Measurements from ENCODE around the gene TAC4.
A peak's percentile ranks its signal among the peaks of the same experiment; 100 is the strongest.
"Not testable (repeated sequence)": the region's sequence is repeated elsewhere in the genome, so short reads cannot be mapped to it uniquely, and the experiment has no call there.

Gene TAC4

GRCh38 chr17:49842371-49842770 is 5.5 kb downstream of the TAC4 start:
- no peak for DNase-seq

GRCh38 chr17:49841548-49841947 is 6.3 kb downstream of the TAC4 start:
- no peak for DNase-seq

DNA sequence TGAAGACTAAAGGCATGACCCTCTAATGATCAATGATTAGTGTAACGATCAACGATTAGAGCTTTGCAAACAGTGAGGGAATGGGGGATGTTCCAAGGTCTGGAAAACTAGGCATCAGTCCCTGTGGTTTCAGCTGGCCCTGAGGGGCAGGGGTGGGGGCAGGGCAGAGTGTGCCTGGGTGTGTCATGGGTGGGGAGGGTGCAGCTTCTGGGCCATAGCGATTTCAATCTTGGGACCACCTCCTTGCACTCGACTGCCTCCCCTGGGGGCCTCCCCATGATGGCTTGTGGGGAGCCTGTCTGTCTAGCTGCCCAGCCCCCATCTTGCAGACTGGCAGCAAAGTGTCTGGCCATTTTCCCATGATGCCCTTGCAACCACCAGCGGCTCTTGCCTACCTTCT is 8.4 kb downstream of the TAC4 start:
- DNase-seq: no peak

- no peak for DNase-seq
Measured at GRCh38 chr17:49836111-49837030, 11.5 kb downstream of the TAC4 start.

DNA sequence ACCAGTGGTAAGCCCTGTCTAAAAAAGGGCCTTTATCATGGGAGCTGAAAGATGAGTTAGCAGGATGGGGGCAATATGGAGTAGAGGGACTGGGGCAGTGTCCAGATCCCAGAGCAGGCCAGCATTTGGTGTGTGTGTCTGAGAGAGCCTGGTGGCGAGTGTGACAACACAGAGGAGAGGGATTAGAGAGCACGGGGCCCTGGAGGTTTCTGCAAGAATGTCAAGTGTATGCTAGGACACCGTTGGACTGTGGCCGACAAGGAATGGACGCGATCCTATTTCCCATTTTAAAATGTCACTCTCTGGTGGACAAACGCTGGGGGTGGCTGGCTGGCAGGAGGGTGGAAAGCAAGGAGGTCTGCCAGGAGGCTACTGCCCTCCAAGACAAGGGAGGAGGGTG is 12.4 kb downstream of the TAC4 start:
- DNase-seq: no peak

DNA sequence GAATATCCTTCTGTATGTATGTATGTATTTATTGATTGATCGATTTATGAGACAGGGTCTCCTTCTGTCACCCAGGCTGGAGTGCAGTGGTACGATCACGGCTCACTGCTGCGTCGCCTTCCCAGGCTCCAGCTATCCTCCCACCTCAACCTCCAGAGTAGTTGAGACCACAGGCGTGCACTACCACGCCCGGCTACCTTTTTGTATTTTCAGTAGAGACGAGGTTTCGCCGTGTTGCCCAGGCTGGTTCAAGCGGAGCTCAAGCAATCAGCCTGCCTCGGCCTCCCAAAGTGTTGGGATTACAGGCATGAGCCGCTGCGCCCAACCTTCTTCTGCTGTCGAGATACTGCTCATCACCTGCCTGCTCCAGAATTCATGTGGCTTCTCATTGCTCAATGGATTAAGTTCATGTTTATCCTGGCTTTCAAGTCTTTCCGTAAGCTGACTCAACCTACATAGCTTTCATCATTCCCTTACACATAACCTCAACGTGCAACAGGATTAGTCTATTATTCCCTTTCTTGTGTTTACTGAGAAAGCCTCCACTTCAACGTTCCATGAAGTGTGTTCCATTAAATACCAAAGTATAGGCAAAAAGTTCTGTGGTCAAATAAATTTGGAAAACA is 13.6 kb downstream of the TAC4 start:
- DNase-seq: no peak

DNA sequence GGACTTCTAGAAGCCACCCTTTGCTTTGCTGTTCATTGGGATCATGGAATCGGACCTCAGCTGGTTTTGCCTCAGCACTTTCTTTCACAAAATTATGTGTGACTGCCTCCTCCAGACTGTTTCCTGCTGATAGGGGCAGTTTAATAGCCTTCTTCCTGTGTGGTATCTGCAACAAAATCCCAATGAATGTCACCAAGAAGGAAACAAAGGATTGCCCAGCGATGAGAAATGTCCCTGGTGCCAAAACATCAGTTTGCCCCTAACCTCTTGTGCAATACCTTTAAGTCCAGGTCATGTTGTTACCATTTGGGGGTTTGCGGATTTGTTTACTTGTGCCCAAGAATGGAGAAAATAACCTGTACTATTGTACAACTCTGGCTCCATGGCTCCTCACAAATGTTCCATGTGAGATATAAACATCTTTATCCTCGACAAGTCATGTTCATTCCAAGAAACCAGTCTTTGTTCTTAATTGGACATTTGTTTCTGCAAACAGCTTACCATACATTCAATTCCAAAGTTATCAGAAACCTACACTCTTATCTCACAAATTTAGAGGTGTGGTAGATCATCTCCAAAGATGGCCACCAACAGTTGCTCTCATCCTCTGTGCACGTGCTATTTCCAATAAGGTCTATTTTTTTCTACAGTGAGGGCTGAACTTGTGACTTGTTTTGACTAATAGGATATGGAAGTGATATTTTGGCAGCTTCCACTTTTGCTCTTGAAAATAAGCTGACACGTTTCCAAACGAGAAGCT is 14.8 kb downstream of the TAC4 start:
- no peak for DNase-seq

GRCh38 chr17:49830605-49831004 is 17.3 kb downstream of the TAC4 start:
- no peak for DNase-seq

DNA sequence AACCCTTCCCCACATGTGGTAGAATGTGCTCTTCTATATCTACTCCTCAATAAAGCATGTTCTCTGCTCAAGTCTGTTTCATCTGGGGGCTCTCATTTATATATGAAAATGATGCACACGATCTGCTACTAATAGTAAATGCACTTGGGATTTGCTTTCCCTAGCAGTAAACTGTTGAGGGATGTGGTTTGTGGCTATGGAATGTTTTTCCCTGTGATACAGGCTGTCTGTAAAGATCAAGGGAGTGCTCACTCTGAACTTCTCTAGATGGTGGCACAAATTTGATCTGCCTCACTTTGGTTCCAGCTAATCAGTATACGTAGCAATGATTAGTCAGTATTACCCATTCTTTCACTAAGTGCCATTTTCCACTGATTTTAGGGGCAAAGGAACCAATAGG is 18.8 kb downstream of the TAC4 start:
- no peak for DNase-seq

GRCh38 chr17:49828325-49828724 is 19.5 kb downstream of the TAC4 start:
- not testable (repeated sequence) for DNase-seq

- DNase-seq: no peak
Measured at GRCh38 chr17:49825645-49826044, 22.2 kb downstream of the TAC4 start.

GRCh38 chr17:49823614-49824013 is 24.3 kb downstream of the TAC4 start:
- no peak for DNase-seq

DNA sequence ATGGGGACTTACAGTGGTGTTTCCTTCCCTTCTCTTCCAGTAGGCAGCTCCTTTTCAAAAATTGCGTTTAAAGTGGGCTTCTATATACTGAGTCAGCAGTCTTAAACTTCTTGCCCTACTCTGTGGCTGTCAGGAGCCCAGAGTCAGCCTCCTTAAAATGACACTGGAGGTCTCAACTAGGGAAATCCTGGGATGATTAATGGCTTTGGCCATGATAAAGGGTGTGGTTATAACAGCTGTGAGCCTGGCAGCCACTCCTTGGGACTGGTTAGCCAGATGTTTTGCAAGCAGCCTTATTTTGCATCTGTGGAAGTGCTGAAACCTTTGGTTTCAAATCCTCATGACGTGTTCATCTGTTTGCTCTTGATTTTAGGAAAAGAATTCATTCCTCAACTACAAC is 25.0 kb downstream of the TAC4 start:
- DNase-seq: no peak

- no peak for DNase-seq
Measured at GRCh38 chr17:49821916-49822315, 26.0 kb downstream of the TAC4 start.

DNA sequence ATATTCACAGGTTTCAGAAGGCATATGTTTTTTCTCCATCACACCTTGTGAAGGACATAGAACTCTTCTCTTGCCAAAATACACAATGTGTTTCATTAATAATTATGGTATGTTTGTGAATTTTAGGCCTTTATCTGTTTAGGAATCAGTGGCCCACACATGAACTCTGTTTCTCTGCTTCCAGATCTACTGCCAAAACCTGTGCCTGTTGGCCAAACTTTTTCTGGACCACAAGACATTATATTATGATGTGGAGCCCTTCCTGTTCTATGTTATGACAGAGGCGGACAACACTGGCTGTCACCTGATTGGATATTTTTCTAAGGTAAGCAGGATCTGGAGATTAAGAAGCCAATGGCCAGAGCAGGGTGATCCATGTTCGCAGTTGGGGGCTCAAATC is 26.4 kb downstream of the TAC4 start:
- no peak for DNase-seq

DNA sequence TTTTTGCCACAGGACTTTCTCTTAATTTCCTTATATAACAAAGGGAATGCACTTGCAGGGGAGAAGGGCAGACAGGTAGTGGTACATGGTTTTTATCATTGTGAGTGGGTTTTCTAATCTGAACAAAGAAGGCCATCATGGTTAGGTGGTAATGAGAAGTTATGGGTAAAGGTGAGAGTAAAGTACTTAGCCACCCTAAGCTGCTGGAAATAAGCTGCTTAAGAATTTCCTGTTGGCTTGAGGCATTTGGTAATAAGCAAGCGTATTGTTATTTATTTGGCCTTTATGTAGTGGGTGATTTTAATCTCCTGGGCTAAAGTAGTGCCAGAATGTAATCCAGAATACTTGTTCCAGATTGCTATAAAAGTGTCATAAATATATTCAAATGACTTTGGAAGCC is 27.1 kb downstream of the TAC4 start:
- no peak for DNase-seq

- DNase-seq: no peak
Measured at GRCh38 chr17:49819651-49820050, 28.2 kb downstream of the TAC4 start.

GRCh38 chr17:49819138-49819537 is 28.7 kb downstream of the TAC4 start:
- DNase-seq: no peak

DNA sequence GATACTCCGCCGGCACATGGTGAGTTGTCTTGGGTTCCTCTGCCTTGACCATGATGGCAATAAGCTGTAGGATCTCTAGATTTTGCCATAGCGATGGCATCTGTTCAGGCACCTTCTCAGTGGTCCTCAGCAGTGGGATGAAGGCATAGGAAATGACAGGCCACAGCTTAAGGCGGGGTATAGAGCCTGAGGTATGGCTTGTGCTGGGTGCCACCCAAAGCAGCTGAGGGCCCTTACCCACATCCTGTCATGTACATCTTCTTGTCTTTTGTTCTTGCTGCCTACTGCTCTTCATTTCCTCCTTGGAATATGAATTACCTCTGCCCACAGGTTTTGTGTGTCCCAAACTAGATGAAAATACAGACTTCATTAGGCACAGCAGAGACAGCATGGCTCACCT is 29.9 kb downstream of the TAC4 start:
- DNase-seq: peak; percentile 51

DNA sequence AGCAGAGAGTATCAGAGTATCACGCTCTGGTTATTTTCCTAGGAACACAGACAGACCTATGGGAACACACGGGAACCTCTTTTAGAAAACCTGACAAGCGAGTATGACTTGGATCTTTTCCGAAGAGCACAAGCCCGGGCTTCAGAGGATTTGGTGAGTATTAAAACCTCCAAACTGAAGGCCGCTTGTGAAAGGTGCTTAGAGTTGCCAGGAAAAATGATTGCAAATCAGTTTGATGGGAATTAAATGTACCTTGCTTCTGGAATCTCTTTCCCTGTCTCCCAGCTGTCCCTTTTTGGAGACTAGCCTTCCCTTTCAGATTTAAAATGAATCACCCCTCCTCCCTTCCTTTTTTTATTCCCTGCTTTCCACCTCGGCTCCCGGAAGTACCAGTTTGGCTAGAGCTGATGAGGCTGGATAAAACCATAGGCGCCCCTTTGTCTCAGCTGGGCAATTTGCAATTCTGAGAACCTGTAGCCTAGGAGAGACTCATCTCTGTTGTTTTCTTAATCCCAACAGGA is 32.0 kb downstream of the TAC4 start:
- no peak for DNase-seq

DNA sequence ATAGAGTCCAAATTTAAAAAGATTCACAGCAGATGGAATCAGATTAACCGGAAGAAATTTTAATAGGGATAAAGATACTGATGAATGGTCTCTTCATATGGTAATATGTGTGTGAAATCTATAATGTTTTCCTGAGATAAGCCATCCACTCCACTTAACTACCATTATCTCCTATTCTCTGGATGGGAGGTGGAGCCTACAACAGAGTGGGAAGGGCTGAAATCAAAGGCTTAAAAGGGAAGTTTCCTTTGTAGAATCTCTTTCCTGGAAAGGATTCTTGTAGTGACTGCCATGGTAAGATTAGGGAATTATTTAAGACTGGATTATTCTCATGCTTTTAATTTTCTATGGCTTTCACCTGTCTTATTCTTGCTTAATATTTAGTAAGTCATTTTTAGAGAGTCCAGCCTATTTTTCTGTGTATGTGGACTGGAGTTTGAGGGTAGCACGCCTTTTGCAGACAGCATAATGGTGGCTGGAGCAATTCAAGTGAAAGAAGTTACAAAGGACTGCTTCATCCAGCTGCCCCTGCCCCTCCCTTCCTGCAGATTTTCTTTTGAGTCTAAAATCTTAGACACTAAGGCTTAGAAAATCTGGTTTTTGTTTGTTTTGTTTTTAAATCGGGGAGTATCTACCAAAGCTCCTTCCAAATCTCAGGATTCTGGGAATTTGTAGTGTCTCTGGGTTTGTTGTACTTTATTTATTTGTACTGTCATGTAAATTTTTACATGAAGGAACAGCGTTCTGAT is 32.9 kb downstream of the TAC4 start:
- DNase-seq: no peak

GRCh38 chr17:49809056-49809455 is 38.8 kb downstream of the TAC4 start:
- no peak for DNase-seq

DNA sequence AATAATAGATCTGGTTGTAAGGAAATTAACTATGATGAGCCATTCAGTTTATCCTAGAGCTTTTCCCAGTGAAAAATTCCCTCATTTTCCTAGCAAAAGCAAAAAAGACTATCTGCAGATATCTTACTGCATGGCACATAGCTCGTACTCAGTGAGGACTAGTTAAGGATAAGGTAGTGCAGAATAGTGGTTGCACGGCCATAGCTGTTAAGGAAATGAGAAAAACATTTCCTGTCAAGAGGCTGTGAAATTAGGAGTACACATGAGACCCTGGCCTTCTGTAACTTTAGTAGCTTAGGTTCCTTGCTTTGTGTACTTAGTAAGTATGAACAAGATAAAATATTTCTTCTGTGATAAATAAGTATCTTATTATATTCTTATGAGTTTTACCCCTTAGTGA is 49.1 kb downstream of the TAC4 start:
- no peak for DNase-seq

Measured in CD4-positive, alpha-beta T cell treated with Interferon gamma for 1 hour (primary cell).